Endodermal cell (in vitro differentiated cells): ENCODE measurements around the gene FRMPD4. TPM values are rescaled to one million over a fixed set of nuclear protein-coding genes. Genes with fewer than 3 reads are reported as not detected.

ENCODE experiments used
- DNase-seq: peaks from one replicate; pipeline ENCODE4 v3.0.0-alpha.2; 2017
- H3K27ac ChIP-seq: 2 replicates; pipeline ENCODE4 v1.5.1; 2013; ENCODE audit warnings: mild to moderate bottlenecking, low read depth, low read length, moderate library complexity
- H3K27me3 ChIP-seq: 2 replicates; pipeline ENCODE4 v1.6.1; 2013; ENCODE audit warnings: mild to moderate bottlenecking, low read length, moderate library complexity; ENCODE audit not compliant: insufficient read depth, control insufficient read depth, poor library complexity, severe bottlenecking
- H3K36me3 ChIP-seq: 2 replicates; pipeline ENCODE4 v1.7.0; 2013; ENCODE audit warnings: mild to moderate bottlenecking, low read length, moderate library complexity; ENCODE audit not compliant: control insufficient read depth, insufficient read depth
- H3K4me1 ChIP-seq: one replicate; pipeline ENCODE4 v1.7.0; 2013; ENCODE audit warnings: low read length; ENCODE audit not compliant: control insufficient read depth, insufficient read depth
- H3K4me3 ChIP-seq: 2 replicates; pipeline ENCODE4 v1.5.1; 2013; ENCODE audit warnings: mild to moderate bottlenecking, low read length, moderate library complexity
- H3K9ac ChIP-seq: 2 replicates; pipeline ENCODE4 v1.6.1; 2013; ENCODE audit warnings: mild to moderate bottlenecking, low read length, moderate library complexity; ENCODE audit not compliant: poor library complexity, severe bottlenecking; ENCODE audit errors: extremely low read depth
- H3K9me3 ChIP-seq: 2 replicates; pipeline ENCODE4 v1.6.1; 2013; ENCODE audit warnings: mild to moderate bottlenecking, low read length, moderate library complexity; ENCODE audit not compliant: control insufficient read depth
- H3K27ac Mint-ChIP-seq: 2 replicates; pipeline ENCODE4 v1.8.0; 2020; ENCODE audit warnings: mixed read lengths
- H3K27me3 Mint-ChIP-seq: 2 replicates; pipeline ENCODE4 v1.8.0; 2021; ENCODE audit warnings: mild to moderate bottlenecking, mixed read lengths; ENCODE audit not compliant: insufficient read depth
- H3K36me3 Mint-ChIP-seq: 2 replicates; pipeline ENCODE4 v1.8.0; 2020; ENCODE audit warnings: low read depth, mixed read lengths
- H3K4me1 Mint-ChIP-seq: 2 replicates; pipeline ENCODE4 v1.8.0; 2020; ENCODE audit warnings: mixed read lengths
- H3K4me3 Mint-ChIP-seq: 2 replicates; pipeline ENCODE4 v1.8.0; 2020; ENCODE audit warnings: mild to moderate bottlenecking, moderate library complexity, mixed read lengths
- H3K9me3 Mint-ChIP-seq: 2 replicates; pipeline ENCODE4 v1.8.0; 2020; ENCODE audit warnings: mild to moderate bottlenecking, mixed read lengths
- WGBS, 2 experiments: methylation state at CpG; one replicate each; pipeline versions ENCODE4 v1.1.5 to v1.1.7; 2013; ENCODE audit warnings: missing lambda C conversion rate in 2 of 2, mixed read lengths in 1 of 2; ENCODE audit not compliant: insufficient coverage in 1 of 2, insufficient read length in 1 of 2; 5-methylcytosine and 5-hydroxymethylcytosine counted together
- total RNA-seq, 2 donors: library from RNA; stranded (reverse); fragmentation: NEBNext Ultra II Directional in 1 of 2; extraction: Animal tissue kit (Norgen Biotek cat#: 25700) in 1 of 2; gene quantifications; 2 replicates in 1 of 2; 3 replicates in 1 of 2; pipeline ENCODE4 v1.2.1, GENCODE V29; 2021
- TF ChIP-seq, protein P1 (sequence below): fragments of 200-600 bp; sonication (generic); conservative IDR thresholded peaks from 2 replicates; pipeline ENCODE4 v1.5.0; 2021; ENCODE audit warnings: antibody characterized with exemption, mild to moderate bottlenecking

The FRMPD4 gene
- total RNA-seq, 2 donors from 2014 or later, result 0.09 to 0.81 TPM

GRCh38 chrX:12446342-12447075 is 308.2 kb downstream of the FRMPD4 start:
- H3K9me3 ChIP-seq, result no peaks in the 10 kb centered on the region
- H3K4me3 ChIP-seq, result no peak overlapping the region
- H3K4me1 ChIP-seq, result no peaks in the 10 kb centered on the region
- no peaks in the 10 kb centered on the region for H3K27me3 ChIP-seq
- TF ChIP-seq, protein P1, sequence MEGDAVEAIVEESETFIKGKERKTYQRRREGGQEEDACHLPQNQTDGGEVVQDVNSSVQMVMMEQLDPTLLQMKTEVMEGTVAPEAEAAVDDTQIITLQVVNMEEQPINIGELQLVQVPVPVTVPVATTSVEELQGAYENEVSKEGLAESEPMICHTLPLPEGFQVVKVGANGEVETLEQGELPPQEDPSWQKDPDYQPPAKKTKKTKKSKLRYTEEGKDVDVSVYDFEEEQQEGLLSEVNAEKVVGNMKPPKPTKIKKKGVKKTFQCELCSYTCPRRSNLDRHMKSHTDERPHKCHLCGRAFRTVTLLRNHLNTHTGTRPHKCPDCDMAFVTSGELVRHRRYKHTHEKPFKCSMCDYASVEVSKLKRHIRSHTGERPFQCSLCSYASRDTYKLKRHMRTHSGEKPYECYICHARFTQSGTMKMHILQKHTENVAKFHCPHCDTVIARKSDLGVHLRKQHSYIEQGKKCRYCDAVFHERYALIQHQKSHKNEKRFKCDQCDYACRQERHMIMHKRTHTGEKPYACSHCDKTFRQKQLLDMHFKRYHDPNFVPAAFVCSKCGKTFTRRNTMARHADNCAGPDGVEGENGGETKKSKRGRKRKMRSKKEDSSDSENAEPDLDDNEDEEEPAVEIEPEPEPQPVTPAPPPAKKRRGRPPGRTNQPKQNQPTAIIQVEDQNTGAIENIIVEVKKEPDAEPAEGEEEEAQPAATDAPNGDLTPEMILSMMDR, result no peak
- H3K27me3 Mint-ChIP-seq, result peaks cover 1% of the 10 kb centered on the region
- no peaks in the 10 kb centered on the region for H3K36me3 Mint-ChIP-seq
- WGBS, 2 experiments, result 83% methylated on average over 7 of the region's 7 CpGs; no CpG with 5 or more reads in 1 of the 2 experiments
- no peaks in the 10 kb centered on the region for H3K36me3 ChIP-seq
- no peak overlapping the region for H3K27ac ChIP-seq
- H3K4me3 Mint-ChIP-seq, result no peak overlapping the region
- no peak overlapping the region for H3K9ac ChIP-seq
- no peak for DNase-seq
- no peak overlapping the region for H3K27ac Mint-ChIP-seq
- H3K4me1 Mint-ChIP-seq, result peaks cover 1% of the 10 kb centered on the region
- H3K9me3 Mint-ChIP-seq, result peaks cover 3% of the 10 kb centered on the region

DNA sequence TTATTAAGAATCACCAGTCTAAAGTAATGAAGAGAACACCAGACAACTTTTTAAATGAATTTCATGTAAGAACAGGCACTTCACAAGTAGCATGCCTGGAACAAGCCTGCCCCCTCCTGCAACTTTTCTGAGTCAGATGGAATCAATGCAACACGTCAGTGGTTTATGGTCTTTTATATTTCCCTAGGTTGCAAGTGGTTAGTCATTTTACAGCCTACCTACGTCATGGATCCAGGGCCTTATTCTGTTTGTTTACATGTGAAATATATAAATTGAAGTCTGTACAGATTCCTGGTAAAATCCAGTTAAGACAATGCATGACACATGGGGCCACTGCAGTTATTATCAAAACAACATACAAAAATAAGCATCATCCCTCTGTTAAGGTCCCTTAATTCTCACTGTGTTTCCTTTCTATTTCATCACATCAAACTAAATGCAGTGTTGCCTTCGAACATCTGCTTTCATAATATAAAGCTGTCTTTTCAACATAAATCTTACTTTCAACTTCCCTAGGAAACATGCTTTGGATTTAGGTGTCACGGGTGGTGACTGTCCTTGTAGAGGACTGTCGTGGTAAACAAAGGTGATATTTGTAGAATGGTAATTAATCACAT is 309.3 kb downstream of the FRMPD4 start:
- Mint-ChIP-seq H3K36me3 (no peaks in the 10 kb centered on the region), H3K27me3 (peaks cover 1% of the 10 kb centered on the region), H3K27ac (no peak overlapping the region), H3K4me1 (no peaks in the 10 kb centered on the region), H3K9me3 (no peaks in the 10 kb centered on the region), H3K4me3 (no peak overlapping the region)
- H3K27ac ChIP-seq, result no peak overlapping the region
- no peaks in the 10 kb centered on the region for H3K27me3 ChIP-seq
- H3K4me1 ChIP-seq, result no peaks in the 10 kb centered on the region
- 94% methylated on average over 5 of the region's 5 CpGs; no CpG with 5 or more reads in 1 of the 2 experiments for WGBS, 2 experiments
- no peak for DNase-seq
- no peak overlapping the region for H3K4me3 ChIP-seq
- H3K36me3 ChIP-seq, result no peaks in the 10 kb centered on the region
- no peaks in the 10 kb centered on the region for H3K9me3 ChIP-seq
- H3K9ac ChIP-seq, result no peak overlapping the region
- TF ChIP-seq, protein P1, result no peak

DNA sequence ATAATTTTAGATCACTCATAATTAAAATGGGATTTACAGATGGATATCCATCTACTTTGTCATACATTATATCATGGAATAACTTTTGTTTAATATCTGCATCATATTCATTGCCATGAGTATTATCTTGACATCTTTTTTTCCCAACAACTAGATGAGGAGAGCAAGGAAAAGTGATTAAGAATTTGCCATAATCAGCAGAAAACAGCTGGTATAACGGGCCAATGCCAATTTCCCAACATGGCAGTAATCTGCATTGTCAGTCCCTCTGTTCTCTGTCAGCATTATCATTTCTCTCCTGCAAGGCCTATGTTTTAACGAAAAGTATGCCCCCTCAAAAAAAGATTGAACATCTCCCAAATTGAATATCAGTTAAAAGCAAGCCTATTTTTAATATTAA is 314.0 kb downstream of the FRMPD4 start:
- Histone ChIP-seq H3K27ac (no peak overlapping the region), H3K9me3 (no peaks in the 10 kb centered on the region), H3K27me3 (no peaks in the 10 kb centered on the region), H3K4me1 (no peaks in the 10 kb centered on the region), H3K4me3 (no peak overlapping the region), H3K9ac (no peak overlapping the region), H3K36me3 (no peaks in the 10 kb centered on the region)
- Mint-ChIP-seq H3K9me3 (no peaks in the 10 kb centered on the region), H3K27me3 (no peaks in the 10 kb centered on the region), H3K4me3 (no peak overlapping the region), H3K36me3 (no peaks in the 10 kb centered on the region), H3K27ac (no peak overlapping the region), H3K4me1 (peaks cover 14% of the 10 kb centered on the region)
- 87% methylated on average over 2 of the region's 2 CpGs; no CpG with 5 or more reads in 1 of the 2 experiments for WGBS, 2 experiments
- TF ChIP-seq, protein P1, result no peak
- no peak for DNase-seq
